C4-2B (cell line): ENCODE data around the gene TMEM50A.
"Not testable (repeated sequence)": the region's sequence is repeated elsewhere in the genome, so short reads cannot be mapped to it uniquely, and the experiment has no call there.

ENCODE experiments used
- ZFX ChIP-seq: fragments of 450-650 bp; IDR thresholded peaks from 2 replicates; pipeline ENCODE4 v1.6.1; 2017
- TF ChIP-seq, protein P1 (sequence below): fragments of 450-650 bp; conservative IDR thresholded peaks from 2 replicates; pipeline ENCODE4 v1.5.1; 2017; ENCODE audit warnings: mild to moderate bottlenecking

DNA sequence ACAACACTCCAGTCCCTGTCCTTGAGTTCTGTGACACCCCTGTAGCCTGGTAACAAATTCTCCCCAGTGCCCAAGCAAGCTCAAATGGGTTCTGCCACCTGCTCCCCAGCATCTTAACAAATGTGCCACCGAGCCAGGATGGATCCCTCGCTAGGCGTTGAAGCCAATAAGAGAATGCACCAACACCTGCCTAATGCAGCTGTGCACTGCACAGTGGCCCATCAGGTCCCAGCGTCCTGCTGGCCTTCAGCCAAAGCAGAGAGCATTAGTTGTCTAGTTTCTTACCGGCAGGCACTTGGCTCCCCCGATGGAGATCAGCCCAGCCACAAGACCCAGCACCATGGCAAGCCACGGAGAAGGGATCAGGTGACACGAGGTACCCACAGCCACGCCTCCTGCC lies 50.6 kb downstream of the TMEM50A start:
- TF ChIP-seq, protein P1, sequence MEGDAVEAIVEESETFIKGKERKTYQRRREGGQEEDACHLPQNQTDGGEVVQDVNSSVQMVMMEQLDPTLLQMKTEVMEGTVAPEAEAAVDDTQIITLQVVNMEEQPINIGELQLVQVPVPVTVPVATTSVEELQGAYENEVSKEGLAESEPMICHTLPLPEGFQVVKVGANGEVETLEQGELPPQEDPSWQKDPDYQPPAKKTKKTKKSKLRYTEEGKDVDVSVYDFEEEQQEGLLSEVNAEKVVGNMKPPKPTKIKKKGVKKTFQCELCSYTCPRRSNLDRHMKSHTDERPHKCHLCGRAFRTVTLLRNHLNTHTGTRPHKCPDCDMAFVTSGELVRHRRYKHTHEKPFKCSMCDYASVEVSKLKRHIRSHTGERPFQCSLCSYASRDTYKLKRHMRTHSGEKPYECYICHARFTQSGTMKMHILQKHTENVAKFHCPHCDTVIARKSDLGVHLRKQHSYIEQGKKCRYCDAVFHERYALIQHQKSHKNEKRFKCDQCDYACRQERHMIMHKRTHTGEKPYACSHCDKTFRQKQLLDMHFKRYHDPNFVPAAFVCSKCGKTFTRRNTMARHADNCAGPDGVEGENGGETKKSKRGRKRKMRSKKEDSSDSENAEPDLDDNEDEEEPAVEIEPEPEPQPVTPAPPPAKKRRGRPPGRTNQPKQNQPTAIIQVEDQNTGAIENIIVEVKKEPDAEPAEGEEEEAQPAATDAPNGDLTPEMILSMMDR = not testable (repeated sequence)
- not testable (repeated sequence) for TF ChIP-seq ZFX
